GM23338 (cell line): Measurements from ENCODE around the gene CTTN. TPM values are rescaled to one million over a fixed set of nuclear protein-coding genes. Genes with fewer than 3 reads are reported as not detected.

Experiments
- ATAC-seq: fragments of 200-7000 bp; cut with Tn5 transposase; 3 replicates; pipeline ENCODE4 v1.9.1; 2020
- DNase-seq: peaks from one replicate; pipeline ENCODE4 v3.0.0-alpha.2; 2015; ENCODE audit warnings: low spot score
- H2AFZ ChIP-seq: fragments of 200-600 bp; sonication (generic); 2 replicates; pipeline ENCODE4 v1.8.0; 2016; ENCODE audit warnings: antibody characterized with exemption, mild to moderate bottlenecking, moderate library complexity
- H3F3A ChIP-seq: fragments of 200-600 bp; sonication (generic); replicated peaks from 2 replicates; pipeline ENCODE4 v1.8.0; 2017; ENCODE audit warnings: antibody characterized with exemption, mixed run types, low read depth
- H3K27ac ChIP-seq: fragments of 200-600 bp; sonication (generic); 2 replicates; pipeline ENCODE4 v1.6.1; 2016; ENCODE audit warnings: low read depth
- H3K27me3 ChIP-seq: fragments of 200-600 bp; sonication (generic); 2 replicates; pipeline ENCODE4 v1.8.0; 2016; ENCODE audit warnings: mild to moderate bottlenecking, mixed run types, moderate library complexity; ENCODE audit not compliant: insufficient read depth
- H3K36me3 ChIP-seq: fragments of 200-600 bp; sonication (generic); 2 replicates; pipeline ENCODE4 v1.8.0; 2016; ENCODE audit warnings: mild to moderate bottlenecking; ENCODE audit not compliant: insufficient read depth
- H3K4me1 ChIP-seq: fragments of 200-600 bp; sonication (generic); 2 replicates; pipeline ENCODE4 v1.8.0; 2016; ENCODE audit warnings: mild to moderate bottlenecking, moderate library complexity; ENCODE audit not compliant: insufficient read depth
- H3K4me2 ChIP-seq: fragments of 200-600 bp; sonication (generic); 2 replicates; pipeline ENCODE4 v1.7.1; 2017; ENCODE audit warnings: mixed run types
- H3K4me3 ChIP-seq: fragments of 200-600 bp; sonication (generic); 2 replicates; pipeline ENCODE4 v1.6.1; 2016; ENCODE audit warnings: mixed run types
- H3K79me2 ChIP-seq: fragments of 200-600 bp; sonication (generic); replicated peaks from 2 replicates; pipeline ENCODE4 v1.8.0; 2017; ENCODE audit warnings: mild to moderate bottlenecking; ENCODE audit not compliant: insufficient read depth
- H3K9me2 ChIP-seq: fragments of 200-600 bp; sonication (generic); 2 replicates; pipeline ENCODE4 v1.8.0; 2017; ENCODE audit not compliant: insufficient read depth
- H4K20me1 ChIP-seq: fragments of 200-600 bp; sonication (generic); replicated peaks from 2 replicates; pipeline ENCODE4 v1.8.0; 2017; ENCODE audit warnings: mild to moderate bottlenecking; ENCODE audit not compliant: insufficient read depth
- H3K27ac Mint-ChIP-seq: 2 replicates; pipeline ENCODE4 v1.8.0; 2020; ENCODE audit warnings: inconsistent platforms, mild to moderate bottlenecking, moderate library complexity, mixed read lengths
- H3K27me3 Mint-ChIP-seq: 3 replicates; pipeline ENCODE4 v1.8.0; 2022; ENCODE audit warnings: low read depth, mild to moderate bottlenecking, moderate library complexity, mixed read lengths, inconsistent platforms; ENCODE audit not compliant: insufficient read depth, poor library complexity
- H3K36me3 Mint-ChIP-seq: 3 replicates; pipeline ENCODE4 v1.8.0; 2021; ENCODE audit warnings: low read depth, mild to moderate bottlenecking, inconsistent platforms, moderate library complexity, mixed read lengths
- H3K4me1 Mint-ChIP-seq: 3 replicates; pipeline ENCODE4 v1.8.0; 2020; ENCODE audit warnings: mild to moderate bottlenecking, inconsistent platforms, mixed read lengths
- H3K4me3 Mint-ChIP-seq: 3 replicates; pipeline ENCODE4 v1.8.0; 2021; ENCODE audit warnings: moderate library complexity, mild to moderate bottlenecking, inconsistent platforms, mixed read lengths
- H3K9me3 Mint-ChIP-seq: 3 replicates; pipeline ENCODE4 v1.8.0; 2020; ENCODE audit warnings: moderate library complexity, mild to moderate bottlenecking, inconsistent platforms, mixed read lengths
- CREB1 ChIP-seq: fragments of 250-450 bp; sonication (Bioruptor Pico); IDR thresholded peaks from 2 replicates; pipeline ENCODE4 v1.5.0; 2020; ENCODE audit warnings: low read depth, mild to moderate bottlenecking, moderate library complexity
- EZH2 ChIP-seq: fragments of 200-600 bp; sonication (generic); IDR thresholded peaks from one replicate; pipeline ENCODE4 v1.8.0; 2017; ENCODE audit warnings: antibody characterized with exemption, mild to moderate bottlenecking, low read depth; ENCODE audit not compliant: unreplicated experiment
- JUNB ChIP-seq: IDR thresholded peaks from one replicate; pipeline ENCODE4 v1.6.1; 2016; ENCODE audit warnings: antibody characterized with exemption; ENCODE audit not compliant: unreplicated experiment
- STAT1 ChIP-seq: IDR thresholded peaks from one replicate; pipeline ENCODE4 v1.6.1; 2016; ENCODE audit warnings: antibody characterized with exemption; ENCODE audit not compliant: unreplicated experiment
- ZNF114 ChIP-seq: fragments of 250-450 bp; sonication (Bioruptor Pico); IDR thresholded peaks from 2 replicates; pipeline ENCODE4 v1.5.0; 2020; ENCODE audit warnings: mild to moderate bottlenecking, moderate library complexity
- ZNF331 ChIP-seq: fragments of 250-450 bp; sonication (Bioruptor Pico); IDR thresholded peaks from 2 replicates; pipeline ENCODE4 v1.5.0; 2020; ENCODE audit warnings: low read depth, mild to moderate bottlenecking, moderate library complexity
- polyA plus RNA-seq: library from polyadenylated mRNA; unstranded; fragments of >200 nt; fragmentation: Nextera tagmentation; extraction: Ambion mirVana; gene quantifications from 2 replicates; pipeline ENCODE4 v1.2.1, GENCODE V29; 2016
- total RNA-seq: library from RNA; depleted of rRNA; stranded (reverse); fragments of >200 nt; shearing (Covaris generic); gene quantifications from 2 replicates; pipeline ENCODE4 v1.2.3, GENCODE V29; 2014
- TF ChIP-seq, protein P1 (sequence below): IDR thresholded peaks from 2 replicates; pipeline ENCODE4 v1.6.1; 2016; ENCODE audit warnings: antibody characterized with exemption
- TF ChIP-seq, protein P2 (sequence below): fragments of 250-450 bp; sonication (Bioruptor Pico); IDR thresholded peaks from 2 replicates; pipeline ENCODE4 v1.5.0; 2020; ENCODE audit warnings: mild to moderate bottlenecking, moderate library complexity

CTTN gene
- total and polyA plus RNA-seq, 2 experiments from 2014 or later = 163 to 343 TPM

DNA sequence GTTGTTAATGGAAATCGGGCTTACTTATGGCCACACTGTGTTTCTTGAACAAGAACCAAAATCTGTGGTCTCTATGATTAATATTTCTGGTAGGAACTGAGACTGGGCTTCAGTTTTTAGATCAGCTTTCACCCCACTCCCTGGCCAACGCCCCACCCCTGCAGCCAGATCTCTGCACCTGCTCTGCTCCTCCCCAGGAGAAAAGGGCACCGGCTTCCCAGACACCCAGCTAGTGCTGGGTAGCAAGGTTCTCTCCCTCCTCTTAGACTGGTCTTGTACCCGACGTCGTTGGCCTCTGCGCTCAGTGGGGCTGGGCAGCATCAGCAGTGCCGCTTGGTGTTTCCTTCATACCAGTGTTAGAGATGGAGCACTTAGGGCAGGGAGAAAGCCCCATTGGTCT is 17.0 kb upstream of the CTTN start:
- H3K4me1 ChIP-seq = peaks cover 32% of the 10 kb centered on the region
- no peaks in the 10 kb centered on the region for H3K9me2 ChIP-seq
- peaks cover 23% of the 10 kb centered on the region; the same call in 1 of the 2 replicates for H3F3A ChIP-seq
- H3K27ac ChIP-seq = peak overlapping the region; percentile 92
- H3K9me3 Mint-ChIP-seq = no peaks in the 10 kb centered on the region
- peaks cover 31% of the 10 kb centered on the region for H4K20me1 ChIP-seq
- no peak overlapping the region for H3K4me3 Mint-ChIP-seq
- H3K36me3 Mint-ChIP-seq = peaks cover 68% of the 10 kb centered on the region
- peaks cover 3% of the 10 kb centered on the region for H3K27me3 Mint-ChIP-seq
- DNase-seq (no peak), ATAC-seq (peak; percentile 8; the same call in 1 of the 3 replicates)
- H3K4me1 Mint-ChIP-seq = peaks cover 32% of the 10 kb centered on the region
- H3K4me3 ChIP-seq = no peak overlapping the region
- 0 out of 2 replicates have a peak, but pooled peaks cover 22% of the 10 kb centered on the region for H3K79me2 ChIP-seq
- 0 out of 2 replicates have a peak overlapping the region, but pooled peaks have one; percentile 44 for H3K4me2 ChIP-seq
- 0 out of 2 replicates have a peak overlapping the region, but pooled peaks have one; percentile 91 for H3K27ac Mint-ChIP-seq
- peaks cover 23% of the 10 kb centered on the region; the same call in 1 of the 2 replicates for H3K36me3 ChIP-seq
- H2AFZ ChIP-seq = no peak overlapping the region
- TF ChIP-seq, protein P1, sequence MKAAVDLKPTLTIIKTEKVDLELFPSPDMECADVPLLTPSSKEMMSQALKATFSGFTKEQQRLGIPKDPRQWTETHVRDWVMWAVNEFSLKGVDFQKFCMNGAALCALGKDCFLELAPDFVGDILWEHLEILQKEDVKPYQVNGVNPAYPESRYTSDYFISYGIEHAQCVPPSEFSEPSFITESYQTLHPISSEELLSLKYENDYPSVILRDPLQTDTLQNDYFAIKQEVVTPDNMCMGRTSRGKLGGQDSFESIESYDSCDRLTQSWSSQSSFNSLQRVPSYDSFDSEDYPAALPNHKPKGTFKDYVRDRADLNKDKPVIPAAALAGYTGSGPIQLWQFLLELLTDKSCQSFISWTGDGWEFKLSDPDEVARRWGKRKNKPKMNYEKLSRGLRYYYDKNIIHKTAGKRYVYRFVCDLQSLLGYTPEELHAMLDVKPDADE = no peak
- TF ChIP-seq EZH2 (no peak), JUNB (no peak)
- no peaks in the 10 kb centered on the region for H3K27me3 ChIP-seq

DNA sequence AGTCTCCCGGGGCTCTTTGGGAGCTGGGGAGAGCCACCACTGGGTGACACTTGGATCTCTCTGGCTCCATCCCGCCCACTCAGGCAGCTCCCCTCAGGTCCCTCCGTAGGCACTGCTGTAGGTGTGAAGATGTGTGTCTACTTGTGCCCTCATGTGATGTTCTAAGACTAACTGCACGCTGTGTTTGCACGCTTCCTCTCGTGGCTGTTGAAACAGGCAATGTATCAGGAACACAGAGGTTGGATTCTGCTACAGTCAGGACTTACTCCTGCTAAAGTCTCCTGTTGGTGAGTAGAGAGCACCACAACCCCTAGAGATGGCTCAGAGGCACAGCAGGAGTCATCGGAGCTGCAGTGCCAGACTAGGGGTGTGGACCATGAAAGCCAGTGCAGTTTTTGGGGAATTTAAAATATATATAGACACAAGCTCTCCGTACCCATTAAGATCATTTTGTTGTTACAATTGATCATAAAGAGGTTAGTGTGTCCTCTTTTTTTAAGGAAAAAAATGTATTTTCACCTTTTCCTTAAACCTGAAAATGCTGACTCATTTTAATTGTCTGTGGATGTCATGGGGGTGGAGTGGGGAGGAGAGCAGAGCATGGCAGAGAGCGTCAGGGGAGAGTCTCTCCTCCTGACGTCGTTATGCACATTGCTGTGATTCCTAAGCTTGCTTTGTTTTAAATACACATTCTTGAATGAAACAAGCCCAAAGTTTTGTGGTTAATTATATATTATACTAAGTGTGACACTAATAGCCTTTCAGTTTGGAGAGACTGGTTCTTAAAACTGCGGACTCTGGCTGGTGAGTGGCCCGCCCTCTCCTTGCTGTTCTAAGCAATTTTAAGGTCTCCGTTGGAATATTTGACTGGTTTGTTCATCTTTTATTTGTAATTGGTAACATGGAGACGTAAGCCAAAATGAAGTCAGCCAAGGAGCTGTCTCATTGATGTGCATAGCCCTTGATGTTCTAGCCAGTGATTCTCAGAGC is 16.2 kb upstream of the CTTN start:
- peaks cover 3% of the 10 kb centered on the region for H3K27me3 Mint-ChIP-seq
- TF ChIP-seq ZNF331 (CRISPR knock-in tag) (no peak), CREB1 (CRISPR knock-in tag) (no peak), ZNF114 (CRISPR knock-in tag) (no peak), STAT1 (no peak)
- TF ChIP-seq, protein P2, sequence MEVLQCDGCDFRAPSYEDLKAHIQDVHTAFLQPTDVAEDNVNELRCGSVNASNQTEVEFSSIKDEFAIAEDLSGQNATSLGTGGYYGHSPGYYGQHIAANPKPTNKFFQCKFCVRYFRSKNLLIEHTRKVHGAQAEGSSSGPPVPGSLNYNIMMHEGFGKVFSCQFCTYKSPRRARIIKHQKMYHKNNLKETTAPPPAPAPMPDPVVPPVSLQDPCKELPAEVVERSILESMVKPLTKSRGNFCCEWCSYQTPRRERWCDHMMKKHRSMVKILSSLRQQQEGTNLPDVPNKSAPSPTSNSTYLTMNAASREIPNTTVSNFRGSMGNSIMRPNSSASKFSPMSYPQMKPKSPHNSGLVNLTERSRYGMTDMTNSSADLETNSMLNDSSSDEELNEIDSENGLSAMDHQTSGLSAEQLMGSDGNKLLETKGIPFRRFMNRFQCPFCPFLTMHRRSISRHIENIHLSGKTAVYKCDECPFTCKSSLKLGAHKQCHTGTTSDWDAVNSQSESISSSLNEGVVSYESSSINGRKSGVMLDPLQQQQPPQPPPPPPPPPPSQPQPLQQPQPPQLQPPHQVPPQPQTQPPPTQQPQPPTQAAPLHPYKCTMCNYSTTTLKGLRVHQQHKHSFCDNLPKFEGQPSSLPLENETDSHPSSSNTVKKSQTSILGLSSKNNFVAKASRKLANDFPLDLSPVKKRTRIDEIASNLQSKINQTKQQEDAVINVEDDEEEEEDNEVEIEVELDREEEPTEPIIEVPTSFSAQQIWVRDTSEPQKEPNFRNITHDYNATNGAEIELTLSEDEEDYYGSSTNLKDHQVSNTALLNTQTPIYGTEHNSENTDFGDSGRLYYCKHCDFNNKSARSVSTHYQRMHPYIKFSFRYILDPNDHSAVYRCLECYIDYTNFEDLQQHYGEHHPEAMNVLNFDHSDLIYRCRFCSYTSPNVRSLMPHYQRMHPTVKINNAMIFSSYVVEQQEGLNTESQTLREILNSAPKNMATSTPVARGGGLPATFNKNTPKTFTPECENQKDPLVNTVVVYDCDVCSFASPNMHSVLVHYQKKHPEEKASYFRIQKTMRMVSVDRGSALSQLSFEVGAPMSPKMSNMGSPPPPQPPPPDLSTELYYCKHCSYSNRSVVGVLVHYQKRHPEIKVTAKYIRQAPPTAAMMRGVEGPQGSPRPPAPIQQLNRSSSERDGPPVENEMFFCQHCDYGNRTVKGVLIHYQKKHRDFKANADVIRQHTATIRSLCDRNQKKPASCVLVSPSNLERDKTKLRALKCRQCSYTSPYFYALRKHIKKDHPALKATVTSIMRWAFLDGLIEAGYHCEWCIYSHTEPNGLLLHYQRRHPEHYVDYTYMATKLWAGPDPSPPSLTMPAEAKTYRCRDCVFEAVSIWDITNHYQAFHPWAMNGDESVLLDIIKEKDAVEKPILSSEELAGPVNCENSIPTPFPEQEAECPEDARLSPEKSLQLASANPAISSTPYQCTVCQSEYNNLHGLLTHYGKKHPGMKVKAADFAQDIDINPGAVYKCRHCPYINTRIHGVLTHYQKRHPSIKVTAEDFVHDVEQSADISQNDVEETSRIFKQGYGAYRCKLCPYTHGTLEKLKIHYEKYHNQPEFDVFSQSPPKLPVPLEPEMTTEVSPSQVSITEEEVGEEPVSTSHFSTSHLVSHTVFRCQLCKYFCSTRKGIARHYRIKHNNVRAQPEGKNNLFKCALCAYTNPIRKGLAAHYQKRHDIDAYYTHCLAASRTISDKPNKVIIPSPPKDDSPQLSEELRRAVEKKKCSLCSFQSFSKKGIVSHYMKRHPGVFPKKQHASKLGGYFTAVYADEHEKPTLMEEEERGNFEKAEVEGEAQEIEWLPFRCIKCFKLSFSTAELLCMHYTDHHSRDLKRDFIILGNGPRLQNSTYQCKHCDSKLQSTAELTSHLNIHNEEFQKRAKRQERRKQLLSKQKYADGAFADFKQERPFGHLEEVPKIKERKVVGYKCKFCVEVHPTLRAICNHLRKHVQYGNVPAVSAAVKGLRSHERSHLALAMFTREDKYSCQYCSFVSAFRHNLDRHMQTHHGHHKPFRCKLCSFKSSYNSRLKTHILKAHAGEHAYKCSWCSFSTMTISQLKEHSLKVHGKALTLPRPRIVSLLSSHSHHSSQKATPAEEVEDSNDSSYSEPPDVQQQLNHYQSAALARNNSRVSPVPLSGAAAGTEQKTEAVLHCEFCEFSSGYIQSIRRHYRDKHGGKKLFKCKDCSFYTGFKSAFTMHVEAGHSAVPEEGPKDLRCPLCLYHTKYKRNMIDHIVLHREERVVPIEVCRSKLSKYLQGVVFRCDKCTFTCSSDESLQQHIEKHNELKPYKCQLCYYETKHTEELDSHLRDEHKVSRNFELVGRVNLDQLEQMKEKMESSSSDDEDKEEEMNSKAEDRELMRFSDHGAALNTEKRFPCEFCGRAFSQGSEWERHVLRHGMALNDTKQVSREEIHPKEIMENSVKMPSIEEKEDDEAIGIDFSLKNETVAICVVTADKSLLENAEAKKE (CRISPR knock-in tag) = peak; percentile 48; the same call in 1 of the 2 replicates
- TF ChIP-seq, protein P1 = no peak

More for the DNA sequence above, 16.2 kb upstream of the CTTN start:
- Histone ChIP-seq H3F3A (peaks cover 23% of the 10 kb centered on the region; the same call in 1 of the 2 replicates), H3K27ac (peak overlapping the region; percentile 92), H2AFZ (no peak overlapping the region), H3K9me2 (no peaks in the 10 kb centered on the region), H4K20me1 (peaks cover 35% of the 10 kb centered on the region), H3K79me2 (peaks cover 28% of the 10 kb centered on the region; the same call in 1 of the 2 replicates), H3K4me2 (peak overlapping the region; percentile 44), H3K36me3 (peaks cover 16% of the 10 kb centered on the region; the same call in 1 of the 2 replicates), H3K27me3 (no peaks in the 10 kb centered on the region), H3K4me1 (peaks cover 32% of the 10 kb centered on the region), H3K4me3 (no peak overlapping the region)
- peak; percentile 73 for ATAC-seq
- Mint-ChIP-seq H3K27ac (peak overlapping the region; percentile 91), H3K9me3 (no peaks in the 10 kb centered on the region), H3K4me3 (no peak overlapping the region), H3K36me3 (peaks cover 65% of the 10 kb centered on the region), H3K4me1 (peaks cover 32% of the 10 kb centered on the region)
- DNase-seq = peak; percentile 49
